ENCODE measurements around the gene TNFRSF14.

The TNFRSF14 gene

DNA sequence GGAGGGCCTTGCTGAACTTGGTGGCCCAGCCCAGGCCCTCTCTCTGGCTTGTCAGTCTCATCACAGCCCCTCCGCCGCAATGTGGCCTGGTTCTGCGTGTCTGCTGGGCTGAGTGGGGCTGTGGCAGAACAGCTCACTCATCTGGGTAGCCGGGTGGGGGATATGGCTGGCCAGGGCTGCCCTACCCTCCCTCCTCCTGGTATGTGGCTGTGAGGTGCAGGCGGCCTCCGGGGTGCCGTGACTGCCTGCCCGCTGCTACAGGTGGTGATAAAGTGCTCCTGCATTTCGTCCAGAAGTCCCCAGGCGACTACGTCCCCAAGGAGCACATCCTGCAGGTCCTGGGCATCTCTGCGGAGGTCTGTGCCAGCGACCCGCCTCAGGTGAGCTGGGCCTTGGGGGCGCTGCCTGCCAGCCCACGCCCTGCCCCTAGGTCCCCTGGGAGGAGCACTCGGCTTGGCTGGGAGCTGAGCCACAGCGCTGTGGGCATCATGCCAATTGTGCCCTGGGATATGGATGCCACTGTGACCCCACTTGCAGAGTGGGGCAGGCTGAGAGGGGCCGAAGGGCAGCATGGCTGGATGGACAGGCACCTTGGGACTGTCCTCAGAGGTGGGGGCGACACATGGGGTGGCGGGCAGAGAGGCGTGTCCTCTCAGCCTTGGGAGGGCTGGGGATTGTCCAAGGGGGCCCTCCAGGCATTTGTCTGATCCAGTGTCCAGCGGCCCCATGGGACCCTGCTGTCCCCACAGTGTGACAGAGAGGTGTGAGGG lies 32.7 kb downstream of the TNFRSF14 start:
- DNase-seq (ENCODE audit: low spot score), result no peak

- no peak for DNase-seq (ENCODE audit: low spot score)
These were observed 33.5 kb downstream of the TNFRSF14 start for GRCh38 chr1:2589431-2590232.

DNA sequence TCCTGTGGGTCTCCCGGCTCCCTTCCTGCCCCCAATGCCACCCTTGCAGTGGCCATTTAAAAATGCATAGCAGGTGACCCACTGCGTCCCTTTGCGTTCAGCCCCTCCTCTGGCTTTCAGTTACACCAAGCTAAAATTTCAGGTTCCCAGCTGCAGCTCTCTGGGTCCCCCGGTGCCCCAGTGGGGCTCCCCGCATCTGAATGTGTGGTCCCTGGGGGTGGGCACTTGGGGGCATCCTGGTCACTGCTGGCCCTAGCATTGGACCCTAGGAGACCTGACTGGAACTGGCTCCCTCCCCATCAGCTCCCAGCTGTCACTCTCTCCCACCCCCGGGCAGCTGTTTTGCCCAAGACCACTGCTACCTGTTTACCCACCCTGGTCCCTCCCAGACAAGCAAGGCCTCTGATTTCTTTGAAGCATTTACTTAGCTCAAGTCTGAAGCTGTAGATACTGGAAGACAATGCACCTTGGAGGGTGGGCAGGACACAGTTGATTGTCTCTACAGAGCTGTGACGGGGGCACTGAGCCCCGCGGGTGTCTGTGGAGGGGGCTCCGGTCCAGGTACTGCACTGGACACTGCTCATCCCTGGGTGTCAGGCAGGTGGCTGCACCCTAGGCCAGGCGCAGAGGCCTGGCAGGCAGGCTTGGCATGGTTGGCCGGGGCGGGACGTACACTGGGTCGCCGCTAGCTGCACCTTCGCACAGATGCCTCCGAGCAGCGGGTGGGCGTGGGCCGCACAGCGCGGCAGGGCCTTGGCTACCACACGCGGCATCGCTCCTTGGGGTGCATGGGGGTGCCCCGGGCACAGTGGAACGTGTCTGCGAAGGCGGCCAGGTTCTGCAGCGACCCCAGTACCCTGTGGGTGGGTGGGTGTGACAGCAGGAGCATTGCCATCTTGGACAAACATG lies 34.3 kb downstream of the TNFRSF14 start:
- DNase-seq (ENCODE audit: low spot score), result no peak

DNA sequence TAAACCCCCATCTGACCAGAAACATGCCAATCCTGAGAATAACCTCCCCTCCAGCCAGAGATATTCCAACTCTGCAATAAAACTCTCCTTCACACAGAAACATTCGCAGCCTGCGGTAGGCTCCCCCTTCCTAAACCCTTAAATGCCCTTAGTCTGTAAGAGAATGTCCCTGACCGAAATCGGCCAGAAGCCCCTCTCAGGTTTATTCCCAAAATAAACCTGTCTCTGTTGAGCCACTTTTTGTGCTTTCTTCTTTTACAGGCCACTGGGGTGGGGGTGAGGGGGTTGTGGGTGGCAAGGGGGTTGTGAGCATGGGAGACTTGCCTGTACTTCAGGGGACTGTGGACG lies 35.0 kb downstream of the TNFRSF14 start:
- no peak for DNase-seq (ENCODE audit: low spot score)

GRCh38 chr1:2591581-2592261 lies 35.5 kb downstream of the TNFRSF14 start:
- DNase-seq (ENCODE audit: low spot score), result no peak

GRCh38 chr1:2592672-2593071 lies 36.5 kb downstream of the TNFRSF14 start:
- no peak for DNase-seq (ENCODE audit: low spot score)

- DNase-seq (ENCODE audit: low spot score), result no peak
These were observed 37.2 kb downstream of the TNFRSF14 start for GRCh38 chr1:2593251-2593878.

DNA sequence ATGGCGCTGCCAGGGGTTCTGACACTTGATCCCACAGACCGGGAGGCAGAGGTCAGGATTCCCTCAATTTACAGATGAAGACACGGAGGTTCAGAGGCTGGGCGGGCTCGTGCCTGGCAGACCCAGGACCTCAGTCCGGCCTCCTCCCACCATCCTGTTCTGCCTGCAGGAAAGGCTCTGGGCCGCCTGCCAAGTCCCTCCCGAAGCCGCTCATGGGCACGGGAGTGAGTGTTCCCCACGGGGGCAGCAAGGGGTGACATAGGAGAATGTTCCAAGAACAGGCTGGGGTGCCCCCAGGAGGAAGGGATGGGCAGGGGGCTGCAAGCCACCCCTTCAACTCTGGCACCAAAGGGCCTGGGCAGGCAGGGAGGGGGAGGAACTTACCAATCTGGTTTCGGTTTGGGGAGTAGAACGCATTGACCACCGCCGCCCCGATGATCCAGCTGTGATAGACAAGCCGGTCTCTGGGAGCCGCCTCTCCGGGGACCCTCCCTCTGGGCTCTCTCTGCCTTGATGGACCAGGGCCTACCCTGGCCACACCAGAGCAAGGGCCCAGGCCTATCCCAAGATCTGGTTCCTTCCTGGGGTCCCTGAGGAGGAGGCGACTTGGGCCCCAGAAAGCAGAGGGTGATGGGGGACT lies 38.0 kb downstream of the TNFRSF14 start:
- no peak for DNase-seq (ENCODE audit: low spot score)

- DNase-seq (ENCODE audit: low spot score), result no peak
These were observed 38.5 kb downstream of the TNFRSF14 start for GRCh38 chr1:2594641-2595131.

GRCh38 chr1:2595261-2595811 lies 39.2 kb downstream of the TNFRSF14 start:
- DNase-seq (ENCODE audit: low spot score), result no peak

- DNase-seq (ENCODE audit: low spot score), result no peak
These were observed 39.8 kb downstream of the TNFRSF14 start for GRCh38 chr1:2595812-2596529.

- DNase-seq (ENCODE audit: low spot score), result peak; percentile 51
These were observed 40.6 kb downstream of the TNFRSF14 start for GRCh38 chr1:2596530-2597333.

- no peak for DNase-seq (ENCODE audit: low spot score)
These were observed 41.5 kb downstream of the TNFRSF14 start for GRCh38 chr1:2597441-2598328.

DNA sequence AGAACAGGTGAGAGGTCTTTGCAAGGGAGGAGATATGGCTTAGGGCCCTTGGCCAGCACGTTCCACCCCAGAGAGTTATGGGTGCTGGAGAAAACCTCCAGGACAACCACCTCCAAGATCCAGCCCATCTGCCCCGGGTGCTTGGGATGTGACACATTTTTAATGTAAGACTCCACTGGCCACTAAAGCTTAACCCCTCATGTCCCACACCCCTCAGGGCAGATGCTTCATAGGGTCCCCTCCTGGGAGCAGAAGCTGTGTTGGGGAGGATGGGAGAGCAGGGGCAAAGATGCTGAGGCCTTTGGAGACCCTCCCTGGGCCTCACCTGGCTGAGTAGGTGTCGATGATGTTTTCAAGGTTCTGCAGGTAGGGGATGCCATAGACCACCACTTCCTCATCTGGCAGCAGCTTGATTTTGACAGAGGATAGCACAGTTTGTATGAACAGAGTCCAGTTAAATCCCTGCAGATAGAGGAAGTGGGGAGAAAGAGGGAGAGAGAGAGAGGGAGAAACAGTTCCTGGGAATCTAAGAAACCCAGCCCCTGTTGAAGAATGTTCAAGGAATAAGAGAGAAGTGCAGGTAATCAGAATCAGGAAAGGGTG lies 42.3 kb downstream of the TNFRSF14 start:
- no peak for DNase-seq (ENCODE audit: low spot score)

DNA sequence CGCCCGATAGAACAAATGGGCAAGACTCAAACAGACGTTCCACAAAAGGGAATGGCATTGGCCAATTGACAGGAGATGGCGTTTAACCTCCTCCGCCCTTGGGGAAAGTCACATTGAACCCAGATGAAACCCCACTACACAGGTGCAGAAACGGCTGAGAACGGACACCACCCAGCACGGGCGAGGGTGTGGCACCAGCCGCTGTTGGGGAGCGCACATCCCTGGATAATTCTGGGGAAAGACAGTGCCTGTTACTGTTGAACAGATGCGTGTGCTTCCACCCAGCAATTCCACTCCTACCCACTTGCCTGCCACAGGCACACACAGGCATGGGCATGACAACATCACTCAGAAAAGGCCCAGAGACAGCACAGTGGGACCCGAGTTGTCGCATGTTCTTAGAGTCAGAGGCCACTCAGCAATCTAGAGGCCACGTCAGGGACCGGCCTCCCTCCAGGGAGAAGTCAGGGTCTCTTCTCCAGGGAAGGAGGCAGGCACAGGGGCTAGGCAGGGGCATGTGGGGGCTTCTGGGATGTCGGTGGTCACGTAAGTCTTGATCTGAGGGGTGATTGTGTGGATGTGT lies 45.6 kb downstream of the TNFRSF14 start:
- DNase-seq (ENCODE audit: low spot score), result no peak

GRCh38 chr1:2602311-2602835 lies 46.2 kb downstream of the TNFRSF14 start:
- no peak for DNase-seq (ENCODE audit: low spot score)
